ENCODE measurements around the gene ARRB1.

DNA sequence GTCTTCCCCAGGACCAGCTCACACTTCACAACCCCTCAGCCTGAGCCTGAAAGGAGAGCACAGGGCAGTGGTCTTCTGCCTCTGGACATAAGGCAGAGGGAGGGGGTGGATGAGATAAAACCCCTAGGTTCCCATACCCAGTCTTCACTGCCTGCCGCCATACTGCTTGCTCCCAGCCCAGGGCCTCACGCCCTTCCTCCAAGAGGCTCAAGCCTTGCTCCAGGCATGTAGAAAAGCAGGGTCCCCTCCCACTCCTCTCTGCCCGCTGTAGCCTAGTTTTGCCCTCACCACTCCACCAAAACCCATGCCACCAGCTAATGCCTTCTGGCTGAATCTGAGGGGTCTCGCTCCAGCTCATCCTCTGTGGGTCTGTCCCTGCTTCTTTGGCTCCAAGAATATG, 5.2 kb downstream of the ARRB1 start:
- TF ChIP-seq SMC3 (IDR thresholded peaks at IDR 0.05), result no peak
- no peak for TF ChIP-seq CHD4 (IDR thresholded peaks at IDR 0.05; ENCODE audit: borderline replicate concordance)
- no peak for TF ChIP-seq EP300 (IDR thresholded peaks at IDR 0.05)
- no peak for TF ChIP-seq JUNB (IDR thresholded peaks at IDR 0.05)
- TF ChIP-seq BHLHE40 (IDR thresholded peaks at IDR 0.05; ENCODE audit: low read depth, low read length), result no peak
- TF ChIP-seq, protein P1, sequence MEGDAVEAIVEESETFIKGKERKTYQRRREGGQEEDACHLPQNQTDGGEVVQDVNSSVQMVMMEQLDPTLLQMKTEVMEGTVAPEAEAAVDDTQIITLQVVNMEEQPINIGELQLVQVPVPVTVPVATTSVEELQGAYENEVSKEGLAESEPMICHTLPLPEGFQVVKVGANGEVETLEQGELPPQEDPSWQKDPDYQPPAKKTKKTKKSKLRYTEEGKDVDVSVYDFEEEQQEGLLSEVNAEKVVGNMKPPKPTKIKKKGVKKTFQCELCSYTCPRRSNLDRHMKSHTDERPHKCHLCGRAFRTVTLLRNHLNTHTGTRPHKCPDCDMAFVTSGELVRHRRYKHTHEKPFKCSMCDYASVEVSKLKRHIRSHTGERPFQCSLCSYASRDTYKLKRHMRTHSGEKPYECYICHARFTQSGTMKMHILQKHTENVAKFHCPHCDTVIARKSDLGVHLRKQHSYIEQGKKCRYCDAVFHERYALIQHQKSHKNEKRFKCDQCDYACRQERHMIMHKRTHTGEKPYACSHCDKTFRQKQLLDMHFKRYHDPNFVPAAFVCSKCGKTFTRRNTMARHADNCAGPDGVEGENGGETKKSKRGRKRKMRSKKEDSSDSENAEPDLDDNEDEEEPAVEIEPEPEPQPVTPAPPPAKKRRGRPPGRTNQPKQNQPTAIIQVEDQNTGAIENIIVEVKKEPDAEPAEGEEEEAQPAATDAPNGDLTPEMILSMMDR (IDR thresholded peaks at IDR 0.05), result no peak
- no peak for TF ChIP-seq ESRRA (IDR thresholded peaks at IDR 0.05; ENCODE audit: borderline replicate concordance, low read length)
- TF ChIP-seq POLR2A (IDR thresholded peaks at IDR 0.05; ENCODE audit: low read length), result no peak
- TF ChIP-seq, protein P2, sequence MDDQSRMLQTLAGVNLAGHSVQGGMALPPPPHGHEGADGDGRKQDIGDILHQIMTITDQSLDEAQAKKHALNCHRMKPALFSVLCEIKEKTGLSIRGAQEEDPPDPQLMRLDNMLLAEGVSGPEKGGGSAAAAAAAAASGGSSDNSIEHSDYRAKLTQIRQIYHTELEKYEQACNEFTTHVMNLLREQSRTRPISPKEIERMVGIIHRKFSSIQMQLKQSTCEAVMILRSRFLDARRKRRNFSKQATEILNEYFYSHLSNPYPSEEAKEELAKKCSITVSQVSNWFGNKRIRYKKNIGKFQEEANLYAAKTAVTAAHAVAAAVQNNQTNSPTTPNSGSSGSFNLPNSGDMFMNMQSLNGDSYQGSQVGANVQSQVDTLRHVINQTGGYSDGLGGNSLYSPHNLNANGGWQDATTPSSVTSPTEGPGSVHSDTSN (IDR thresholded peaks at IDR 0.05), result no peak
- TF ChIP-seq CBX2 (IDR thresholded peaks at IDR 0.05; ENCODE audit: borderline replicate concordance, low read depth), result no peak
- TF ChIP-seq CEBPB (IDR thresholded peaks at IDR 0.05), result no peak
- no peak for TF ChIP-seq SREBF2 (IDR thresholded peaks at IDR 0.05)
- TF ChIP-seq, protein P3, sequence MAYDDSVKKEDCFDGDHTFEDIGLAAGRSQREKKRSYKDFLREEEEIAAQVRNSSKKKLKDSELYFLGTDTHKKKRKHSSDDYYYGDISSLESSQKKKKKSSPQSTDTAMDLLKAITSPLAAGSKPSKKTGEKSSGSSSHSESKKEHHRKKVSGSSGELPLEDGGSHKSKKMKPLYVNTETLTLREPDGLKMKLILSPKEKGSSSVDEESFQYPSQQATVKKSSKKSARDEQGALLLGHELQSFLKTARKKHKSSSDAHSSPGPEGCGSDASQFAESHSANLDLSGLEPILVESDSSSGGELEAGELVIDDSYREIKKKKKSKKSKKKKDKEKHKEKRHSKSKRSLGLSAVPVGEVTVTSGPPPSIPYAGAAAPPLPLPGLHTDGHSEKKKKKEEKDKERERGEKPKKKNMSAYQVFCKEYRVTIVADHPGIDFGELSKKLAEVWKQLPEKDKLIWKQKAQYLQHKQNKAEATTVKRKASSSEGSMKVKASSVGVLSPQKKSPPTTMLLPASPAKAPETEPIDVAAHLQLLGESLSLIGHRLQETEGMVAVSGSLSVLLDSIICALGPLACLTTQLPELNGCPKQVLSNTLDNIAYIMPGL (CRISPR knock-in tag; IDR thresholded peaks at IDR 0.05; ENCODE audit: borderline replicate concordance), result no peak
- TF ChIP-seq, protein P4, sequence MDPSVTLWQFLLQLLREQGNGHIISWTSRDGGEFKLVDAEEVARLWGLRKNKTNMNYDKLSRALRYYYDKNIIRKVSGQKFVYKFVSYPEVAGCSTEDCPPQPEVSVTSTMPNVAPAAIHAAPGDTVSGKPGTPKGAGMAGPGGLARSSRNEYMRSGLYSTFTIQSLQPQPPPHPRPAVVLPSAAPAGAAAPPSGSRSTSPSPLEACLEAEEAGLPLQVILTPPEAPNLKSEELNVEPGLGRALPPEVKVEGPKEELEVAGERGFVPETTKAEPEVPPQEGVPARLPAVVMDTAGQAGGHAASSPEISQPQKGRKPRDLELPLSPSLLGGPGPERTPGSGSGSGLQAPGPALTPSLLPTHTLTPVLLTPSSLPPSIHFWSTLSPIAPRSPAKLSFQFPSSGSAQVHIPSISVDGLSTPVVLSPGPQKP (IDR thresholded peaks at IDR 0.05; ENCODE audit: low read depth, low read length), result no peak

Measured in A549 (cell line).